ENCODE results near the gene CACNA1I. TPM values are rescaled to one million over a fixed set of nuclear protein-coding genes. Genes with fewer than 3 reads are reported as not detected.

The CACNA1I gene
- total and polyA plus RNA-seq, 2 donors, result 0.52 to 0.68 TPM

DNA sequence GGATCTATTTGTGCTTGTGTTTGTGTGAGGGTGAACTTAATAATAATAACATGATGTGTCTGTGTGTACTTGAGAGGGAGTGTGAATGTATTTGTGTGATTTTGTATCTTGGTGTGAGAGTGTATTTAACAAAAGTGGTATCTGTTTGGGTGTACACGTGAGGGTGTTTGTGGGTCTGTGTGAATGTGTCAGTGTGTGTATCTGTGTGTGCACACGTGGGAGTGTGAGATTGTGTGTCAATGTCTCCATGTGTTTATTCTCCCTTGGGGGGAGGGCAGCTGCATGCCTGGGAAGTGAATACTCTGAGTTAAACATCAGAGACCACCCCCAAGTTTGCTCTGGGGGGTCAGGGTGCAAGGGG, 23.0 kb upstream of the CACNA1I start:
- DNase-seq (ENCODE audit: low read depth in 6 of 9, low spot score in 9 of 9), result no peak
- peaks cover 4 to 71% of the 10 kb centered on the region in 2 donors for H3K27me3 ChIP-seq (ENCODE audit: control insufficient read depth in 2 of 2, insufficient read depth in 1 of 2, low read length in 1 of 2)
- WGBS, result 60% methylated on average over 2 of the region's 2 CpGs

GRCh38 chr22:39553429-39553828, 17.1 kb upstream of the CACNA1I start:
- Histone ChIP-seq H3K27me3 (ENCODE audit: control insufficient read depth in 2 of 2, insufficient read depth in 1 of 2, low read length in 1 of 2) (peaks cover 23 to 90% of the 10 kb centered on the region in 2 donors), H3K9me3 (ENCODE audit: control insufficient read depth in 2 of 2, insufficient read depth in 1 of 2, low read length in 1 of 2) (peaks cover 0 to 4% of the 10 kb centered on the region in 2 donors), H3K4me1 (ENCODE audit: control insufficient read depth in 2 of 2, insufficient read depth in 2 of 2, low read length in 2 of 2) (peaks cover 0 to 14% of the 10 kb centered on the region in 2 donors), H3K36me3 (ENCODE audit: control insufficient read depth in 2 of 2, insufficient read depth in 2 of 2, low read length in 1 of 2) (no peaks in the 10 kb centered on the region), H3K4me3 (ENCODE audit: low read length in 2 of 2) (no peak overlapping the region), H3K27ac (ENCODE audit: low read depth in 1 of 2, low read length in 1 of 2) (no peak overlapping the region)
- WGBS, result 98% methylated on average over 3 of the region's 3 CpGs
- DNase-seq (ENCODE audit: low read depth in 6 of 9, low spot score in 9 of 9), result no peak

More for the DNA sequence above, 23.0 kb upstream of the CACNA1I start:
- no peak overlapping the region for H3K27ac ChIP-seq (ENCODE audit: low read depth in 1 of 2, low read length in 1 of 2)
- H3K36me3 ChIP-seq (ENCODE audit: control insufficient read depth in 2 of 2, insufficient read depth in 2 of 2, low read length in 1 of 2), result no peaks in the 10 kb centered on the region
- H3K4me3 ChIP-seq (ENCODE audit: low read length in 2 of 2), result no peak overlapping the region
- H3K4me1 ChIP-seq (ENCODE audit: control insufficient read depth in 2 of 2, insufficient read depth in 2 of 2, low read length in 2 of 2), result peaks cover 0 to 8% of the 10 kb centered on the region in 2 donors
- peaks cover 0 to 3% of the 10 kb centered on the region in 2 donors for H3K9me3 ChIP-seq (ENCODE audit: control insufficient read depth in 2 of 2, insufficient read depth in 1 of 2, low read length in 1 of 2)

DNA sequence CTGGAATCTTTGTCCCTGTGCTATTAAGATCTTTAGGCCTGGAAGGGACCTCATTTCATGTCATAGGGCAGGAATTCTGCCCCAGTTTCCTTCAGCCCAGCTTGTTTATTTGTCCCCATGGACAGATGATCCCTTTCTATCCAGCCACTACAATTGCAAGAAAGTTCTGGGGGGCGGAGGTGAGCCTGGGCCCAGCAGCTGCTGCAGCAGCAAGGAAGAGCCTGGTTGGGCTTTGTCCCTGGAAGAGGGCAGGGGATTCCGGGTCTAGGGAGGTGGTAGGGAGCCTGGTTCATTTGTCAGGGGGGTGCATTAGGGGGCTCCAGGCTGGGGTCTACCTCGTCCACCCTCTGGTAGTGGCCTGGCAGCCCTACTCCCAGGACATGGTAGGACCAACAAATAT, 16.4 kb upstream of the CACNA1I start:
- peaks cover 0 to 17% of the 10 kb centered on the region in 2 donors for H3K4me1 ChIP-seq (ENCODE audit: control insufficient read depth in 2 of 2, insufficient read depth in 2 of 2, low read length in 2 of 2)
- no peak overlapping the region for H3K27ac ChIP-seq (ENCODE audit: low read depth in 1 of 2, low read length in 1 of 2)
- 68% methylated on average over 3 of the region's 3 CpGs for WGBS
- H3K36me3 ChIP-seq (ENCODE audit: control insufficient read depth in 2 of 2, insufficient read depth in 2 of 2, low read length in 1 of 2), result no peaks in the 10 kb centered on the region
- H3K27me3 ChIP-seq (ENCODE audit: control insufficient read depth in 2 of 2, insufficient read depth in 1 of 2, low read length in 1 of 2), result peaks cover 30 to 90% of the 10 kb centered on the region in 2 donors
- H3K4me3 ChIP-seq (ENCODE audit: low read length in 2 of 2), result no peak overlapping the region
- DNase-seq (ENCODE audit: low read depth in 6 of 9, low spot score in 9 of 9), result no peak
- peaks cover 0 to 11% of the 10 kb centered on the region in 2 donors for H3K9me3 ChIP-seq (ENCODE audit: control insufficient read depth in 2 of 2, insufficient read depth in 1 of 2, low read length in 1 of 2)

DNA sequence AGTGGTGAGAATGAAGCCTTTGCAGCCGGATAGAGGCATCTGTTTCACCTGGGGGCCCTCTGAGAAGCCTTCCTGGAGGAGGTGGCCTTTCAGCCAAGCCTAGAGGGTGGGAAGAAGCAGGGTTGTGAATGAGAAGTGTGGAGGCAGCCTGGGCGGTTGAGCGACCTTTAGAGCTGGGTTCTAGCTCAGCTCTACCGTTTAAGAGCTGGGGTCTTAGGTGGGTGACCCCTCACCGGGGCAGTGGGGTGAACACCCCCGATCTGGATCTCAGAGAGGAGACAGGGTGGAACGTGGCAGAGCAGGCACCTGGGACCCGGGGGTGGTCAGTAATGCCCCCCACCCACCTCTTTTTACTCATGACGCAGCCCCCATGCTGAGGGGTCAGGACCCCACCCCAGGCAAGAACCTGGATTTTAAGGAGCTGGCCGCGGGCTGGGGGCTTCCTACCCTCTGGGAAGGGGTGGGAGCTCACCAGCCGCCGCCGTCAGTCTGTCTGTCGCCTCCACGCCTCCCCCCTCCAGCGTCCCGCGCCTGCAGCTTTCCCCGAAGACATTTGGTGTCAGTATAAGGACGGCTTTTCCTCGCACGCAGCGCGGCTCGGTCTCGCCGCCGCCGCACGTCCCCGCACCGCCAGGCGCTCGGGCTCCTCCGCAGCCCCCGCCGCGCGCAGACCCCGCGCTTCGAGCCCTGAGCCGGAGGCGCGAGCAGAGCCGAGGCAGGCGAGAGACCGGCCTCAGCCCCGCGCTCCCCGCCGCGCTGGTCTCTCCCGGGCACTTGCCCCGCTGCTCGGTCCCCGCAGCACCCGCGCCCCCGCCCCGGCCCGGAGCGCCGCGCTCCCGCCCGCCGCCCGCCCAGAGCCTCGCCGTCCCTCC, 13.3 kb upstream of the CACNA1I start:
- H3K27me3 ChIP-seq (ENCODE audit: control insufficient read depth in 2 of 2, insufficient read depth in 1 of 2, low read length in 1 of 2), result peaks cover 33 to 94% of the 10 kb centered on the region in 2 donors
- DNase-seq (ENCODE audit: low read depth in 6 of 9, low spot score in 9 of 9), result peak in 1 of 9 donors; percentile 44
- WGBS, result 7% methylated on average over 72 of the region's 72 CpGs

DNA sequence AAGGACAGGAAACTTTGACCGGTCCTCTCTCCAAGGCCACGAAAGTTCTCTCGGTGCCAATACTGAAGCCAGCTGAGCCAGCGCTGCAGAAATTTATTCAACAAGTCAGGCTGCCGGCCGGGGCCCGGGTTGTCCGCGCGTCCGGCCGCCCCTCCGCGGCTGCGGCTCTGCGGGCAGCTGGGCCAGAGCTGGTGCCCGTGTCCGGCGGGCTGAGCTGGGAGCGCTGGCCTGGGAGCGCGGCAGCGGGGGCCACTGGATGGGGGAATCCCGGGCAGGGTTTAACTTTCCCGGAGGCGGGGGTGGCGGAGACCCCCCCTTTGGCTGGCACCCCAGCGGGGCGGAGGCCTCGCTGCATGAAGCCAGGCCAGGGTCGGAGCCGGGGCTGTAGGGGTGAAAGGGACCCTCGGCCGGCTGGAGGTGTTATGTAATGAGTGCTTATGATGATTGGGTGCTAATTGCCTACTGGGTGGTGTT, 12.3 kb upstream of the CACNA1I start:
- no peak overlapping the region for H3K4me3 ChIP-seq (ENCODE audit: low read length in 2 of 2)
- DNase-seq (ENCODE audit: low read depth in 6 of 9, low spot score in 9 of 9), result no peak

More for the DNA sequence above, 13.3 kb upstream of the CACNA1I start:
- Histone ChIP-seq H3K9me3 (ENCODE audit: control insufficient read depth in 2 of 2, insufficient read depth in 1 of 2, low read length in 1 of 2) (peaks cover 0 to 16% of the 10 kb centered on the region in 2 donors), H3K4me3 (ENCODE audit: low read length in 2 of 2) (peak overlapping the region in 1 of 2 donors; percentile 37), H3K27ac (ENCODE audit: low read depth in 1 of 2, low read length in 1 of 2) (no peak overlapping the region), H3K4me1 (ENCODE audit: control insufficient read depth in 2 of 2, insufficient read depth in 2 of 2, low read length in 2 of 2) (peaks cover 0 to 26% of the 10 kb centered on the region in 2 donors), H3K36me3 (ENCODE audit: control insufficient read depth in 2 of 2, insufficient read depth in 2 of 2, low read length in 1 of 2) (no peaks in the 10 kb centered on the region)

GRCh38 chr22:39558950-39559349, 11.6 kb upstream of the CACNA1I start:
- WGBS, result 89% methylated on average over 14 of the region's 14 CpGs
- no peak overlapping the region for H3K4me3 ChIP-seq (ENCODE audit: low read length in 2 of 2)
- H3K27me3 ChIP-seq (ENCODE audit: control insufficient read depth in 2 of 2, insufficient read depth in 1 of 2, low read length in 1 of 2), result peaks cover 33 to 89% of the 10 kb centered on the region in 2 donors
- H3K36me3 ChIP-seq (ENCODE audit: control insufficient read depth in 2 of 2, insufficient read depth in 2 of 2, low read length in 1 of 2), result no peaks in the 10 kb centered on the region
- no peak overlapping the region for H3K27ac ChIP-seq (ENCODE audit: low read depth in 1 of 2, low read length in 1 of 2)
- H3K4me1 ChIP-seq (ENCODE audit: control insufficient read depth in 2 of 2, insufficient read depth in 2 of 2, low read length in 2 of 2), result peaks cover 0 to 32% of the 10 kb centered on the region in 2 donors
- peaks cover 0 to 16% of the 10 kb centered on the region in 2 donors for H3K9me3 ChIP-seq (ENCODE audit: control insufficient read depth in 2 of 2, insufficient read depth in 1 of 2, low read length in 1 of 2)
- DNase-seq (ENCODE audit: low read depth in 6 of 9, low spot score in 9 of 9), result no peak

More for the DNA sequence above, 12.3 kb upstream of the CACNA1I start:
- Histone ChIP-seq H3K9me3 (ENCODE audit: control insufficient read depth in 2 of 2, insufficient read depth in 1 of 2, low read length in 1 of 2) (peaks cover 0 to 16% of the 10 kb centered on the region in 2 donors), H3K27ac (ENCODE audit: low read depth in 1 of 2, low read length in 1 of 2) (no peak overlapping the region), H3K4me1 (ENCODE audit: control insufficient read depth in 2 of 2, insufficient read depth in 2 of 2, low read length in 2 of 2) (peaks cover 0 to 32% of the 10 kb centered on the region in 2 donors), H3K36me3 (ENCODE audit: control insufficient read depth in 2 of 2, insufficient read depth in 2 of 2, low read length in 1 of 2) (no peaks in the 10 kb centered on the region), H3K27me3 (ENCODE audit: control insufficient read depth in 2 of 2, insufficient read depth in 1 of 2, low read length in 1 of 2) (peaks cover 33 to 92% of the 10 kb centered on the region in 2 donors)
- WGBS, result 14% methylated on average over 34 of the region's 34 CpGs

DNA sequence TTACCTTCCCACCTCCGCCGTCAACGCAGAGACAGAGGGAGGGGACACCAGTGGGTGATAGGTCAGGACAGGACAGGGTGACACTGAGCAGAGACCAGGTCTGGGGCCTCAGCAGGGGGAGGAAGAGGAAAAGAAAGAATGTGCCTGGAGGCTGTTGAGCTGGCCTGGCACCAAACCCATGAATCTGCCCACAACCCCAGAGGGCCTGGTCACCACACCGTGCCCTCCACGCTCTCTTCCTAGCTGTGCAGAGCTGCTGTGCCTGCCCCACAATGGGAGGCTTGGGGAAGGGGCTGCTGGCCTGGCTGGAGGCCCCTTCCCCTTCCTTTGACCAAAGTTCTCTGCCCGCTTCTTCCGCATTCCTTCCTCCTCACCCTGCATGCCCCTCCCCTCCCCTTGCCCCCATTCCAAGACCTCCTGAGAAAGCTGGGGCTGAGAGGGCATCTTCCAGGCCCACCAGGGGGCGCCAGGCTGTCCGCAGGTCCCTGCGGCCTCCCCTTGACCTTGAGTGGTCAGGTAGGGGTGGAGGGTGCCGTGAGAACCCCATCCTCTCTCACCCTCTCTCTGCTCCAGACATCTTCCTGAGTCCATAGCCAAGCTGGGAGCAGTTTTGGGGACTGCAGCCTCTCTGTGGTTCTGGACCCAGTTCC, 11.0 kb upstream of the CACNA1I start:
- DNase-seq (ENCODE audit: low read depth in 6 of 9, low spot score in 9 of 9), result no peak
- H3K9me3 ChIP-seq (ENCODE audit: control insufficient read depth in 2 of 2, insufficient read depth in 1 of 2, low read length in 1 of 2), result peaks cover 0 to 16% of the 10 kb centered on the region in 2 donors
- H3K27ac ChIP-seq (ENCODE audit: low read depth in 1 of 2, low read length in 1 of 2), result no peak overlapping the region
- peaks cover 33 to 85% of the 10 kb centered on the region in 2 donors for H3K27me3 ChIP-seq (ENCODE audit: control insufficient read depth in 2 of 2, insufficient read depth in 1 of 2, low read length in 1 of 2)
- no peak overlapping the region for H3K4me3 ChIP-seq (ENCODE audit: low read length in 2 of 2)
- no peaks in the 10 kb centered on the region for H3K36me3 ChIP-seq (ENCODE audit: control insufficient read depth in 2 of 2, insufficient read depth in 2 of 2, low read length in 1 of 2)
- H3K4me1 ChIP-seq (ENCODE audit: control insufficient read depth in 2 of 2, insufficient read depth in 2 of 2, low read length in 2 of 2), result peaks cover 0 to 32% of the 10 kb centered on the region in 2 donors
- 54% methylated on average over 11 of the region's 11 CpGs for WGBS

- peaks cover 0 to 32% of the 10 kb centered on the region in 2 donors for H3K4me1 ChIP-seq (ENCODE audit: control insufficient read depth in 2 of 2, insufficient read depth in 2 of 2, low read length in 2 of 2)
Observed at GRCh38 chr22:39560127-39560526, 10.4 kb upstream of the CACNA1I start.

More at GRCh38 chr22:39560127-39560526, 10.4 kb upstream of the CACNA1I start:
- DNase-seq (ENCODE audit: low read depth in 6 of 9, low spot score in 9 of 9), result no peak
- H3K27ac ChIP-seq (ENCODE audit: low read depth in 1 of 2, low read length in 1 of 2), result no peak overlapping the region
- H3K36me3 ChIP-seq (ENCODE audit: control insufficient read depth in 2 of 2, insufficient read depth in 2 of 2, low read length in 1 of 2), result no peaks in the 10 kb centered on the region
- H3K27me3 ChIP-seq (ENCODE audit: control insufficient read depth in 2 of 2, insufficient read depth in 1 of 2, low read length in 1 of 2), result peaks cover 33 to 83% of the 10 kb centered on the region in 2 donors
- WGBS, result 70% methylated on average over 6 of the region's 6 CpGs
- H3K9me3 ChIP-seq (ENCODE audit: control insufficient read depth in 2 of 2, insufficient read depth in 1 of 2, low read length in 1 of 2), result peaks cover 0 to 16% of the 10 kb centered on the region in 2 donors
- no peak overlapping the region for H3K4me3 ChIP-seq (ENCODE audit: low read length in 2 of 2)

All from thymus (tissue), 11 donors.